Prostate gland (tissue), 2 donors: ENCODE data around the gene SF3B6. TPM values are rescaled to one million over a fixed set of nuclear protein-coding genes. Genes with fewer than 3 reads are reported as not detected.

Experiments used
- DNase-seq: peaks from one replicate; pipeline ENCODE4 v3.0.0-alpha.2; 2019; ENCODE audit warnings: low spot score
- H3K27ac ChIP-seq, 2 donors: fragments of 200-600 bp; sonication (generic); 2 replicates each; pipeline ENCODE4 v1.5.1; 2017 to 2019
- H3K27me3 ChIP-seq: fragments of 200-600 bp; sonication (generic); replicated peaks from 2 replicates; pipeline ENCODE4 v1.5.1; 2019; ENCODE audit not compliant: insufficient read depth
- H3K36me3 ChIP-seq, 2 donors: fragments of 200-600 bp; sonication (generic); 1 replicate in 1 of 2; 2 replicates in 1 of 2; pipeline versions ENCODE4 v1.5.1 to v1.8.1; 2017 to 2019
- H3K4me1 ChIP-seq: fragments of 200-600 bp; sonication (generic); replicated peaks from 2 replicates; pipeline ENCODE4 v1.5.1; 2019
- H3K4me3 ChIP-seq, 2 donors: fragments of 200-600 bp; sonication (generic); 2 replicates each; pipeline ENCODE4 v1.5.1; 2017 to 2019
- H3K9me3 ChIP-seq: fragments of 200-600 bp; sonication (generic); 2 replicates; pipeline ENCODE4 v1.5.1; 2017
- CTCF ChIP-seq, 4 experiments: fragments of 200-600 bp in 2 of 4; fragments of 450-650 bp in 2 of 4; sonication (generic) in 2 of 4; IDR thresholded peaks; 1 replicate in 3 of 4; 2 replicates in 1 of 4; pipeline ENCODE4 v1.5.1; 2016 to 2019; ENCODE audit warnings: antibody characterized with exemption in 4 of 4, mild to moderate bottlenecking in 2 of 4, moderate library complexity in 2 of 4
- POLR2A ChIP-seq: fragments of 450-650 bp; IDR thresholded peaks from one replicate; pipeline ENCODE4 v1.6.1; 2016; ENCODE audit warnings: antibody characterized with exemption, mild to moderate bottlenecking
- POLR2AphosphoS5 ChIP-seq: sonication (generic); formaldehyde crosslinking; IDR thresholded peaks from one replicate; pipeline ENCODE4 v1.6.1; 2017; ENCODE audit warnings: antibody characterized with exemption
- WGBS: methylation state at CpG from one replicate; pipeline ENCODE4 v1.1.5; 2018; 5-methylcytosine and 5-hydroxymethylcytosine counted together
- intact Hi-C: fragments of 100-400 bp; cut with DNase I; formaldehyde crosslinking; loops from one replicate; pipeline ENCODE4 v1.14.2; 2022
- total RNA-seq, 2 donors: library from RNA; depleted of rRNA; stranded (reverse); fragments of >200 nt; gene quantifications; one replicate each; pipeline ENCODE4 v1.1.0, GENCODE V29; 2016

The SF3B6 gene
- total RNA-seq, 2 donors from 2014 or later: 78.9 to 79.3 TPM

GRCh38 chr2:24121469-24121868 lies 45.3 kb upstream of the SF3B6 start:
- 30% methylated on average over 4 of the region's 4 CpGs for WGBS
- Histone ChIP-seq H3K27me3 (no peaks in the 10 kb centered on the region), H3K27ac (no peak overlapping the region), H3K4me3 (no peak overlapping the region), H3K4me1 (peaks cover 4% of the 10 kb centered on the region), H3K9me3 (no peaks in the 10 kb centered on the region), H3K36me3 (no peaks in the 10 kb centered on the region)
- intact Hi-C loops: no loop called here
- no peak for DNase-seq
- no peak for TF ChIP-seq POLR2A
- TF ChIP-seq CTCF (IDR thresholded peaks at IDR 0.05): no peak
- TF ChIP-seq POLR2AphosphoS5: no peak

- Histone ChIP-seq H3K27ac (no peak overlapping the region), H3K27me3 (no peaks in the 10 kb centered on the region), H3K4me3 (no peak overlapping the region), H3K9me3 (no peaks in the 10 kb centered on the region), H3K4me1 (peaks cover 4% of the 10 kb centered on the region), H3K36me3 (no peaks in the 10 kb centered on the region)
- TF ChIP-seq POLR2AphosphoS5 (no peak), POLR2A (no peak), CTCF (IDR thresholded peaks at IDR 0.05) (no peak)
- no peak for DNase-seq
- intact Hi-C loops: no loop called here
- 35% methylated on average over 5 of the region's 5 CpGs for whole genome bisulfite sequencing
These were observed 44.9 kb upstream of the SF3B6 start for GRCh38 chr2:24121066-24121465.

- no peaks in the 10 kb centered on the region for H3K9me3 ChIP-seq
- H3K27me3 ChIP-seq: no peaks in the 10 kb centered on the region
- no peaks in the 10 kb centered on the region for H3K4me1 ChIP-seq
- DNase-seq: no peak
- no peaks in the 10 kb centered on the region for H3K36me3 ChIP-seq
- TF ChIP-seq CTCF (IDR thresholded peaks at IDR 0.05): no peak
- no peak for TF ChIP-seq POLR2A
- TF ChIP-seq POLR2AphosphoS5: no peak
- WGBS: 90% methylated on average over 1 of the region's 1 CpG
- intact Hi-C loops: no loop called here
- H3K27ac ChIP-seq: no peak overlapping the region
- no peak overlapping the region for H3K4me3 ChIP-seq
These were observed 41.8 kb upstream of the SF3B6 start for GRCh38 chr2:24117902-24118301.

- 40% methylated on average over 2 of the region's 2 CpGs for WGBS
- Histone ChIP-seq H3K27me3 (no peaks in the 10 kb centered on the region), H3K9me3 (no peaks in the 10 kb centered on the region), H3K27ac (no peak overlapping the region), H3K4me1 (no peaks in the 10 kb centered on the region), H3K36me3 (no peaks in the 10 kb centered on the region), H3K4me3 (no peak overlapping the region)
- DNase-seq: no peak
- intact Hi-C loops: no loop called here
- TF ChIP-seq CTCF (IDR thresholded peaks at IDR 0.05) (no peak), POLR2A (no peak), POLR2AphosphoS5 (no peak)
These were observed 38.9 kb upstream of the SF3B6 start for GRCh38 chr2:24115057-24115456.

- no peaks in the 10 kb centered on the region for H3K4me1 ChIP-seq
- no peak for DNase-seq
- H3K9me3 ChIP-seq: no peaks in the 10 kb centered on the region
- WGBS: 57% methylated on average over 2 of the region's 2 CpGs
- no peak for TF ChIP-seq POLR2AphosphoS5
- no peak for TF ChIP-seq POLR2A
- no peak for TF ChIP-seq CTCF (IDR thresholded peaks at IDR 0.05)
- intact Hi-C loops: no loop called here
- H3K27ac ChIP-seq: no peak overlapping the region
- no peaks in the 10 kb centered on the region for H3K36me3 ChIP-seq
- no peaks in the 10 kb centered on the region for H3K27me3 ChIP-seq
- H3K4me3 ChIP-seq: no peak overlapping the region
These were observed 35.3 kb upstream of the SF3B6 start for GRCh38 chr2:24111407-24111901.
